Hepatocyte (in vitro differentiated cells): Measurements from ENCODE around the gene SLC35D2.

Experiments used
- EZH2 ChIP-seq: fragments of 200-600 bp; sonication (generic); IDR thresholded peaks from 2 replicates; pipeline ENCODE4 v1.6.1; 2016; ENCODE audit warnings: antibody characterized with exemption, mild to moderate bottlenecking, borderline replicate concordance
- TF ChIP-seq, protein P1 (sequence below): fragments of 200-600 bp; sonication (generic); IDR thresholded peaks from 2 replicates; pipeline ENCODE4 v1.5.1; 2016; ENCODE audit warnings: antibody characterized with exemption, mild to moderate bottlenecking; ENCODE audit not compliant: poor library complexity

DNA sequence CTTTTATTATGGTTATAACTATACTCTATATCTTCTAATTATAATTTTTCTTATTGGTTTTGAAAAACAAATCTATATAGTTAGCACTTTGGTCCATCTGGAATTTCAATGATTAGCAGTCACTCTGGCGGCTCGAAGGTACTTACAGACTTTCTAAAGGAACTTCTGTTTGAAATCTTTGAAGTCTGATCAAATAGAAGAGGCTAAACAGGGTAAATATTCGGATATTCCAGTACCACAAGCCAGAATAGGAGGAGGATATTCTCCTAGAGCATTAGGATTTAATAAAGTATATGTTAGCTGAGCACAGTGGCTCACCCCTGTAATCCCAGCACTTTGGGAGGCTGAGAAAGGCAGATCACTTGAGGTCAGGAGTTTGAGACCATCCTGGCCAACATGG, 42.8 kb downstream of the SLC35D2 start:
- TF ChIP-seq, protein P1, sequence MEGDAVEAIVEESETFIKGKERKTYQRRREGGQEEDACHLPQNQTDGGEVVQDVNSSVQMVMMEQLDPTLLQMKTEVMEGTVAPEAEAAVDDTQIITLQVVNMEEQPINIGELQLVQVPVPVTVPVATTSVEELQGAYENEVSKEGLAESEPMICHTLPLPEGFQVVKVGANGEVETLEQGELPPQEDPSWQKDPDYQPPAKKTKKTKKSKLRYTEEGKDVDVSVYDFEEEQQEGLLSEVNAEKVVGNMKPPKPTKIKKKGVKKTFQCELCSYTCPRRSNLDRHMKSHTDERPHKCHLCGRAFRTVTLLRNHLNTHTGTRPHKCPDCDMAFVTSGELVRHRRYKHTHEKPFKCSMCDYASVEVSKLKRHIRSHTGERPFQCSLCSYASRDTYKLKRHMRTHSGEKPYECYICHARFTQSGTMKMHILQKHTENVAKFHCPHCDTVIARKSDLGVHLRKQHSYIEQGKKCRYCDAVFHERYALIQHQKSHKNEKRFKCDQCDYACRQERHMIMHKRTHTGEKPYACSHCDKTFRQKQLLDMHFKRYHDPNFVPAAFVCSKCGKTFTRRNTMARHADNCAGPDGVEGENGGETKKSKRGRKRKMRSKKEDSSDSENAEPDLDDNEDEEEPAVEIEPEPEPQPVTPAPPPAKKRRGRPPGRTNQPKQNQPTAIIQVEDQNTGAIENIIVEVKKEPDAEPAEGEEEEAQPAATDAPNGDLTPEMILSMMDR = no peak
- TF ChIP-seq EZH2 = no peak
